ENCODE measurements around the gene PLXNA1.

PLXNA1 gene

GRCh38 chr3:127032296-127032990 is 49.5 kb downstream of the PLXNA1 start:
- DNase-seq (ENCODE audit: extremely low read depth, low read depth), result no peak
- TF ChIP-seq CTCF (IDR thresholded peaks at IDR 0.05; ENCODE audit: low read depth, low read length), result no peak
